PFSK-1 (cell line): Measurements from ENCODE around the gene MUC20.

ENCODE experiments used
- FOXP2 ChIP-seq: optimal IDR thresholded peaks from 2 replicates; pipeline ENCODE3; 2011; ENCODE audit warnings: borderline replicate concordance, control low read depth, inconsistent platforms; ENCODE audit not compliant: insufficient read depth; ENCODE audit errors: extremely low read length, extremely low read depth
- POLR2AphosphoS5 ChIP-seq: IDR thresholded peaks from 2 replicates; pipeline ENCODE4 v1.6.1; 2012; ENCODE audit warnings: low read depth, mild to moderate bottlenecking, control low read depth, low read length, moderate library complexity
- SIN3A ChIP-seq: IDR thresholded peaks from 2 replicates; pipeline ENCODE4 v1.6.1; 2012; ENCODE audit warnings: mild to moderate bottlenecking, low read length, moderate library complexity, borderline replicate concordance; ENCODE audit not compliant: insufficient read depth
- TAF1 ChIP-seq: IDR thresholded peaks from 2 replicates; pipeline ENCODE4 v1.6.1; 2012; ENCODE audit warnings: low read length, control low read depth, borderline replicate concordance; ENCODE audit not compliant: insufficient read depth
- TF ChIP-seq, protein P1 (sequence below), 2 experiments: IDR thresholded peaks; 2 replicates each; pipeline versions ENCODE4 v1.6.1 to v1.8.0; 2011 to 2012; ENCODE audit warnings: low read depth in 2 of 2, low read length in 2 of 2, control low read depth in 1 of 2, inconsistent platforms in 1 of 2, mild to moderate bottlenecking in 1 of 2, moderate library complexity in 1 of 2; ENCODE audit not compliant: insufficient read depth in 1 of 2

MUC20 gene

GRCh38 chr3:195757438-195757770 lies 36.6 kb downstream of the MUC20 start:
- no peak for TF ChIP-seq TAF1
- TF ChIP-seq POLR2AphosphoS5, result no peak
- no peak for TF ChIP-seq SIN3A
- TF ChIP-seq, protein P1, sequence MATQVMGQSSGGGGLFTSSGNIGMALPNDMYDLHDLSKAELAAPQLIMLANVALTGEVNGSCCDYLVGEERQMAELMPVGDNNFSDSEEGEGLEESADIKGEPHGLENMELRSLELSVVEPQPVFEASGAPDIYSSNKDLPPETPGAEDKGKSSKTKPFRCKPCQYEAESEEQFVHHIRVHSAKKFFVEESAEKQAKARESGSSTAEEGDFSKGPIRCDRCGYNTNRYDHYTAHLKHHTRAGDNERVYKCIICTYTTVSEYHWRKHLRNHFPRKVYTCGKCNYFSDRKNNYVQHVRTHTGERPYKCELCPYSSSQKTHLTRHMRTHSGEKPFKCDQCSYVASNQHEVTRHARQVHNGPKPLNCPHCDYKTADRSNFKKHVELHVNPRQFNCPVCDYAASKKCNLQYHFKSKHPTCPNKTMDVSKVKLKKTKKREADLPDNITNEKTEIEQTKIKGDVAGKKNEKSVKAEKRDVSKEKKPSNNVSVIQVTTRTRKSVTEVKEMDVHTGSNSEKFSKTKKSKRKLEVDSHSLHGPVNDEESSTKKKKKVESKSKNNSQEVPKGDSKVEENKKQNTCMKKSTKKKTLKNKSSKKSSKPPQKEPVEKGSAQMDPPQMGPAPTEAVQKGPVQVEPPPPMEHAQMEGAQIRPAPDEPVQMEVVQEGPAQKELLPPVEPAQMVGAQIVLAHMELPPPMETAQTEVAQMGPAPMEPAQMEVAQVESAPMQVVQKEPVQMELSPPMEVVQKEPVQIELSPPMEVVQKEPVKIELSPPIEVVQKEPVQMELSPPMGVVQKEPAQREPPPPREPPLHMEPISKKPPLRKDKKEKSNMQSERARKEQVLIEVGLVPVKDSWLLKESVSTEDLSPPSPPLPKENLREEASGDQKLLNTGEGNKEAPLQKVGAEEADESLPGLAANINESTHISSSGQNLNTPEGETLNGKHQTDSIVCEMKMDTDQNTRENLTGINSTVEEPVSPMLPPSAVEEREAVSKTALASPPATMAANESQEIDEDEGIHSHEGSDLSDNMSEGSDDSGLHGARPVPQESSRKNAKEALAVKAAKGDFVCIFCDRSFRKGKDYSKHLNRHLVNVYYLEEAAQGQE (IDR thresholded peaks at IDR 0.05; ENCODE audit: insufficient read depth in 1 of 2, low read depth in 2 of 2, low read length in 2 of 2), result no peak
- TF ChIP-seq FOXP2, result no peak

DNA sequence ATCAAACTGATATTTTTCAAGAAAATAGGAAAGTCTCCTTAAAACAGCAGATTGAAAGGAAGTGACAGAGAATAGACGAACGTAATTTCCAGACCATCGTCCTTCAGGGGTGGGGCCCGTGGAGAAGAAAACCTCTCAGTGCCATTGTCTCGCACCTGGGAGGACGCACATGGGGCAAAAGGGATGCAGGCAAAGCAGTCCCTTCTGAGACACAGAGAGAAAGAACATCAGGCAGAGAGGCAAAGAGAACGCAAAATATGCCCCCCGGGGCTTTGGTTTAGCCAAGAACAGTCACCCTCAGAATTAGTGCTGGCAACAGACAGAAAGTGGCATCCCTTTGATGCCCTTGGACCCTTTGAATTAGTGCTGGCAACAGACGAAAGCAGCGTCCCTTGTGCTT lies 37.0 kb downstream of the MUC20 start:
- TF ChIP-seq POLR2AphosphoS5 (no peak), FOXP2 (no peak), TAF1 (no peak)

GRCh38 chr3:195758721-195759353 lies 38.1 kb downstream of the MUC20 start:
- TF ChIP-seq FOXP2, result no peak
- TF ChIP-seq TAF1, result no peak
- TF ChIP-seq SIN3A, result no peak
- TF ChIP-seq, protein P1 (IDR thresholded peaks at IDR 0.05; ENCODE audit: insufficient read depth in 1 of 2, low read depth in 2 of 2, low read length in 2 of 2), result no peak
- no peak for TF ChIP-seq POLR2AphosphoS5

GRCh38 chr3:195760345-195761122 lies 39.8 kb downstream of the MUC20 start:
- TF ChIP-seq FOXP2 (no peak), POLR2AphosphoS5 (no peak)
- TF ChIP-seq, protein P1 (IDR thresholded peaks at IDR 0.05; ENCODE audit: insufficient read depth in 1 of 2, low read depth in 2 of 2, low read length in 2 of 2), result no peak

- TF ChIP-seq SIN3A, result no peak
- TF ChIP-seq, protein P1 (IDR thresholded peaks at IDR 0.05; ENCODE audit: insufficient read depth in 1 of 2, low read depth in 2 of 2, low read length in 2 of 2), result no peak
- TF ChIP-seq TAF1, result no peak
- no peak for TF ChIP-seq POLR2AphosphoS5
- TF ChIP-seq FOXP2, result no peak
Measured at GRCh38 chr3:195761123-195761566, 40.4 kb downstream of the MUC20 start.
